Body of pancreas (tissue), 4 donors: ENCODE data around the gene PPP4R1.

Experiments used
- POLR2A ChIP-seq, 3 donors: fragments of 450-650 bp; IDR thresholded peaks; one replicate each; pipeline ENCODE4 v1.6.1; 2016; ENCODE audit warnings: antibody characterized with exemption in 3 of 3, mild to moderate bottlenecking in 2 of 3
- TF ChIP-seq, protein P1 (sequence below), 7 experiments: fragments of 450-650 bp in 4 of 7; fragments of 200-600 bp in 3 of 7; sonication (generic) in 3 of 7; IDR thresholded peaks; one replicate each; pipeline ENCODE4 v1.5.1; 2016 to 2019; ENCODE audit warnings: antibody characterized with exemption in 7 of 7

DNA sequence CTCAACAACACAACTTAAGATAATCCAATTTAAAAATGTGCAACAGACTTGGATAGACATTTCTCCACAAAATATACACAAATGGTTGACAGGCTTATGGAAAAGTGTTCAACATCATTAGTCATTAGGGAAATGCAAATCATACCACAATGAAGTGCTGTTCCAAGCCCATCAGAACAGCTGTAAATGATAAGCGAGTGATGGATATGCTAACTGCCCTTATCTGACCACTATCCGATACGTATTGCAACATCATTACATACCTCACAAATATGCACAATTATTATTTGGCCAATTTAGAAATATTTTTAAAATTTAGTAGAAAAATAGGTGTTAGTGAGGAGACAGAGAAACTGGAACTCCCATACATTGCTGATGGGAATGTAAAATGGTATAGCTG lies 62.2 kb downstream of the PPP4R1 start:
- TF ChIP-seq POLR2A (IDR thresholded peaks at IDR 0.05): no peak
- TF ChIP-seq, protein P1, sequence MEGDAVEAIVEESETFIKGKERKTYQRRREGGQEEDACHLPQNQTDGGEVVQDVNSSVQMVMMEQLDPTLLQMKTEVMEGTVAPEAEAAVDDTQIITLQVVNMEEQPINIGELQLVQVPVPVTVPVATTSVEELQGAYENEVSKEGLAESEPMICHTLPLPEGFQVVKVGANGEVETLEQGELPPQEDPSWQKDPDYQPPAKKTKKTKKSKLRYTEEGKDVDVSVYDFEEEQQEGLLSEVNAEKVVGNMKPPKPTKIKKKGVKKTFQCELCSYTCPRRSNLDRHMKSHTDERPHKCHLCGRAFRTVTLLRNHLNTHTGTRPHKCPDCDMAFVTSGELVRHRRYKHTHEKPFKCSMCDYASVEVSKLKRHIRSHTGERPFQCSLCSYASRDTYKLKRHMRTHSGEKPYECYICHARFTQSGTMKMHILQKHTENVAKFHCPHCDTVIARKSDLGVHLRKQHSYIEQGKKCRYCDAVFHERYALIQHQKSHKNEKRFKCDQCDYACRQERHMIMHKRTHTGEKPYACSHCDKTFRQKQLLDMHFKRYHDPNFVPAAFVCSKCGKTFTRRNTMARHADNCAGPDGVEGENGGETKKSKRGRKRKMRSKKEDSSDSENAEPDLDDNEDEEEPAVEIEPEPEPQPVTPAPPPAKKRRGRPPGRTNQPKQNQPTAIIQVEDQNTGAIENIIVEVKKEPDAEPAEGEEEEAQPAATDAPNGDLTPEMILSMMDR (IDR thresholded peaks at IDR 0.05): no peak
